Vagina (tissue), 2 donors: ENCODE results near the gene EPB41L3.

Experiments
- CTCF ChIP-seq, 3 experiments: fragments of 450-650 bp in 2 of 3; fragments of 200-600 bp in 1 of 3; sonication (generic) in 1 of 3; IDR thresholded peaks; one replicate each; pipeline ENCODE4 v1.5.1; 2017 to 2019; ENCODE audit warnings: antibody characterized with exemption in 3 of 3, mild to moderate bottlenecking in 2 of 3, moderate library complexity in 2 of 3
- POLR2AphosphoS5 ChIP-seq, 2 donors: sonication (generic); formaldehyde crosslinking; IDR thresholded peaks; one replicate each; pipeline ENCODE4 v1.9.0; 2017; ENCODE audit warnings: antibody characterized with exemption in 2 of 2, mild to moderate bottlenecking in 2 of 2, low read depth in 1 of 2; ENCODE audit not compliant: insufficient read depth in 1 of 2

DNA sequence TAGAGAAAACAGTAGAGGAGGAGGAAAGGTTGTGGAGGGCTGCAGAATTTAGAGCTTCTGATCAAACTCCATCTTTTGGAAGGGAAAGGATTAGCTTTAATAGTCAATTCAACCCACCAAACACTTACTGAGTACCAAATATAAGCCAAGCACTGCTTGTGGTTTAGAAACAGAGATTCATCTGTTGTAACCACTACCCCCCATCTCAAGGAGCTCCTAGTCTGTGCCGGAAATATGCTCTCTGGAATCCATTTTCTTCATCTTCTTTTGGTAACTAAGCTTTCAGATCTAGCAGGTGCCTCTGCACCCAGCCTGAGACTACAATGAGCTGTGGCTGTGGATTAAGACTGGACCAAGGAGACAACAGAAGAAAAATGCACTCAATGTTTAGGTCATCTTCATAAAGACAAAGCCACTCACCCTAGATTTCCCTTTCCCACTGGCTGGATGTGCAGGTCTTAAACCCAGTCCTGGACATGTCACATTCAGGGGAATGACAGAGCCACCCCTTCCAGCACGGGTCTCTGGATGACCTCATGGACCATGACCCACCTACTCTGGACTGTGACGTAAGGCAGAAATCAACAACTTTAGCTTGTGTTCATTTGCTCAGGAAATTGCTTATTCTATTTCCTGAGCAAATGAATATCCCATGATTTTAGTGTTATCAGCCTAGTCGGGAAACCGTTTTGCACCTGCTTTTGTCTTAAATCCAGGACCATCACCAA lies 52.9 kb downstream of the EPB41L3 start:
- TF ChIP-seq CTCF (IDR thresholded peaks at IDR 0.05) (no peak), POLR2AphosphoS5 (IDR thresholded peaks at IDR 0.05; ENCODE audit: insufficient read depth in 1 of 2, low read depth in 1 of 2) (no peak)
